SK-N-SH treated with all-trans-retinoic acid at 6 μM for 48 hours (cell line): ENCODE results near the gene THUMPD2.

Source experiments
- ATAC-seq: fragments of 200-7000 bp; cut with Tn5 transposase; 3 replicates; pipeline ENCODE4 v1.9.1; 2020; ENCODE audit warnings: mild to moderate bottlenecking, moderate library complexity
- BACH2 ChIP-seq: fragments of 250-450 bp; sonication (Bioruptor Pico); IDR thresholded peaks from 2 replicates; pipeline ENCODE4 v1.9.0; 2021; ENCODE audit warnings: mild to moderate bottlenecking, borderline replicate concordance
- CSDC2 ChIP-seq: fragments of 250-450 bp; sonication (Bioruptor Pico); IDR thresholded peaks from 2 replicates; pipeline ENCODE4 v1.5.0; 2020; ENCODE audit warnings: mild to moderate bottlenecking, moderate library complexity
- ESRRG ChIP-seq: fragments of 250-450 bp; sonication (Bioruptor Pico); IDR thresholded peaks from 2 replicates; pipeline ENCODE4 v1.6.1; 2021; ENCODE audit warnings: mild to moderate bottlenecking
- GLIS3 ChIP-seq: fragments of 250-450 bp; sonication (Bioruptor Pico); IDR thresholded peaks from 2 replicates; pipeline ENCODE4 v1.5.0; 2020; ENCODE audit warnings: mild to moderate bottlenecking, moderate library complexity
- ISL1 ChIP-seq: fragments of 250-450 bp; sonication (Bioruptor Pico); IDR thresholded peaks from 2 replicates; pipeline ENCODE4 v2.1.2; 2022; ENCODE audit warnings: mild to moderate bottlenecking, moderate library complexity
- OSR1 ChIP-seq: fragments of 250-450 bp; sonication (Bioruptor Pico); IDR thresholded peaks from 2 replicates; pipeline ENCODE4 v1.8.0; 2022; ENCODE audit warnings: moderate library complexity, mild to moderate bottlenecking, inconsistent platforms
- PPARA ChIP-seq: fragments of 250-450 bp; sonication (Bioruptor Pico); IDR thresholded peaks from 2 replicates; pipeline ENCODE4 v1.5.0; 2020; ENCODE audit warnings: mild to moderate bottlenecking, borderline replicate concordance
- RARB ChIP-seq: fragments of 250-450 bp; sonication (Bioruptor Pico); IDR thresholded peaks from 2 replicates; pipeline ENCODE4 v1.8.0; 2021; ENCODE audit warnings: mild to moderate bottlenecking, moderate library complexity
- SNAI2 ChIP-seq: fragments of 250-450 bp; sonication (Bioruptor Pico); IDR thresholded peaks from 2 replicates; pipeline ENCODE4 v1.5.0; 2020; ENCODE audit warnings: mild to moderate bottlenecking, moderate library complexity
- TCF4 ChIP-seq: fragments of 250-450 bp; sonication (Bioruptor Pico); IDR thresholded peaks from 2 replicates; pipeline ENCODE4 v1.8.0; 2021; ENCODE audit warnings: mild to moderate bottlenecking, moderate library complexity, borderline replicate concordance
- TOX ChIP-seq: fragments of 250-450 bp; sonication (Bioruptor Pico); IDR thresholded peaks from 2 replicates; pipeline ENCODE4 v1.8.0; 2021; ENCODE audit warnings: mild to moderate bottlenecking, moderate library complexity, borderline replicate concordance
- ZC3H10 ChIP-seq: fragments of 250-450 bp; sonication (Bioruptor Pico); IDR thresholded peaks from 2 replicates; pipeline ENCODE4 v1.5.1; 2021; ENCODE audit warnings: mild to moderate bottlenecking, moderate library complexity
- ZFP3 ChIP-seq: fragments of 250-450 bp; sonication (Bioruptor Pico); IDR thresholded peaks from 2 replicates; pipeline ENCODE4 v1.5.0; 2020; ENCODE audit warnings: mild to moderate bottlenecking, moderate library complexity
- ZFP30 ChIP-seq: fragments of 450-650 bp; formaldehyde crosslinking; IDR thresholded peaks from 2 replicates; pipeline ENCODE4 v1.5.0; 2022; ENCODE audit warnings: mild to moderate bottlenecking, moderate library complexity
- ZNF565 ChIP-seq: fragments of 450-650 bp; formaldehyde crosslinking; conservative IDR thresholded peaks from 2 replicates; pipeline ENCODE4 v1.5.0; 2020; ENCODE audit warnings: low read depth, mild to moderate bottlenecking, moderate library complexity
- ZNF8 ChIP-seq: fragments of 450-650 bp; formaldehyde crosslinking; IDR thresholded peaks from 2 replicates; pipeline ENCODE4 v1.5.0; 2020; ENCODE audit warnings: mild to moderate bottlenecking, moderate library complexity
- TF ChIP-seq, protein P1 (sequence below): fragments of 250-450 bp; sonication (Bioruptor Pico); IDR thresholded peaks from 2 replicates; pipeline ENCODE4 v1.8.0; 2020; ENCODE audit warnings: mild to moderate bottlenecking, moderate library complexity, borderline replicate concordance
- TF ChIP-seq, protein P2 (sequence below): fragments of 250-450 bp; sonication (Bioruptor Pico); IDR thresholded peaks from 2 replicates; pipeline ENCODE4 v1.5.1; 2021; ENCODE audit warnings: mild to moderate bottlenecking, moderate library complexity
- TF ChIP-seq, protein P3 (sequence below): fragments of 250-450 bp; sonication (Bioruptor Pico); IDR thresholded peaks from 2 replicates; pipeline ENCODE4 v1.5.0; 2020; ENCODE audit warnings: mild to moderate bottlenecking, moderate library complexity
- TF ChIP-seq, protein P4 (sequence below): fragments of 250-450 bp; sonication (Bioruptor Pico); IDR thresholded peaks from 2 replicates; pipeline ENCODE4 v1.8.0; 2021; ENCODE audit warnings: low read depth, mild to moderate bottlenecking, moderate library complexity, borderline replicate concordance

THUMPD2 gene

DNA sequence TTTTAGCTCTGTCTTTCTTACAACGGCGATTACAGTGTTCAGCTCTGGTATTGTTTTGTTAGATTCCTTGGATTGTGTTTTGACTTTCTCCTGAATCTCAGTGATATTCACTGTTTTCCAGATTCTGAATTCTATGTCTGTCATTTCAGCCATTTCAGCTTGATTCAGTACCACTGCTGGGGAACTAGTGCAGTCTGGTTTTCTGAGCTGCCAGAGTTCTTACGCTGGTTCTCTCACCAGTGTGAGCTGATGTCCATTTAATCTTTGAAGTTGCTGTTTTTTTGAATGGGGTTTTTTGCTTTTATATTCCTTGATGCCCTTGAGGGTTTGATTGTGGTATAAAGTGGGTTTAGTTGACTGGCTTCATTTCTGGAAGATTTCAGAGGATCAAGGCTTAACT is 37.4 kb upstream of the THUMPD2 start:
- ATAC-seq: no peak
- TF ChIP-seq GLIS3 (CRISPR knock-in tag) (no peak), PPARA (CRISPR knock-in tag) (no peak), ZC3H10 (CRISPR knock-in tag) (no peak), TOX (CRISPR knock-in tag) (no peak), BACH2 (CRISPR knock-in tag) (no peak), CSDC2 (CRISPR knock-in tag) (no peak), RARB (CRISPR knock-in tag) (no peak)
- TF ChIP-seq, protein P1, sequence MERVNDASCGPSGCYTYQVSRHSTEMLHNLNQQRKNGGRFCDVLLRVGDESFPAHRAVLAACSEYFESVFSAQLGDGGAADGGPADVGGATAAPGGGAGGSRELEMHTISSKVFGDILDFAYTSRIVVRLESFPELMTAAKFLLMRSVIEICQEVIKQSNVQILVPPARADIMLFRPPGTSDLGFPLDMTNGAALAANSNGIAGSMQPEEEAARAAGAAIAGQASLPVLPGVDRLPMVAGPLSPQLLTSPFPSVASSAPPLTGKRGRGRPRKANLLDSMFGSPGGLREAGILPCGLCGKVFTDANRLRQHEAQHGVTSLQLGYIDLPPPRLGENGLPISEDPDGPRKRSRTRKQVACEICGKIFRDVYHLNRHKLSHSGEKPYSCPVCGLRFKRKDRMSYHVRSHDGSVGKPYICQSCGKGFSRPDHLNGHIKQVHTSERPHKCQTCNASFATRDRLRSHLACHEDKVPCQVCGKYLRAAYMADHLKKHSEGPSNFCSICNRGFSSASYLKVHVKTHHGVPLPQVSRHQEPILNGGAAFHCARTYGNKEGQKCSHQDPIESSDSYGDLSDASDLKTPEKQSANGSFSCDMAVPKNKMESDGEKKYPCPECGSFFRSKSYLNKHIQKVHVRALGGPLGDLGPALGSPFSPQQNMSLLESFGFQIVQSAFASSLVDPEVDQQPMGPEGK (CRISPR knock-in tag): no peak
- TF ChIP-seq, protein P2, sequence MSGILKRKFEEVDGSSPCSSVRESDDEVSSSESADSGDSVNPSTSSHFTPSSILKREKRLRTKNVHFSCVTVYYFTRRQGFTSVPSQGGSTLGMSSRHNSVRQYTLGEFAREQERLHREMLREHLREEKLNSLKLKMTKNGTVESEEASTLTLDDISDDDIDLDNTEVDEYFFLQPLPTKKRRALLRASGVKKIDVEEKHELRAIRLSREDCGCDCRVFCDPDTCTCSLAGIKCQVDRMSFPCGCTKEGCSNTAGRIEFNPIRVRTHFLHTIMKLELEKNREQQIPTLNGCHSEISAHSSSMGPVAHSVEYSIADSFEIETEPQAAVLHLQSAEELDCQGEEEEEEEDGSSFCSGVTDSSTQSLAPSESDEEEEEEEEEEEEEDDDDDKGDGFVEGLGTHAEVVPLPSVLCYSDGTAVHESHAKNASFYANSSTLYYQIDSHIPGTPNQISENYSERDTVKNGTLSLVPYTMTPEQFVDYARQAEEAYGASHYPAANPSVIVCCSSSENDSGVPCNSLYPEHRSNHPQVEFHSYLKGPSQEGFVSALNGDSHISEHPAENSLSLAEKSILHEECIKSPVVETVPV (CRISPR knock-in tag): no peak

DNA sequence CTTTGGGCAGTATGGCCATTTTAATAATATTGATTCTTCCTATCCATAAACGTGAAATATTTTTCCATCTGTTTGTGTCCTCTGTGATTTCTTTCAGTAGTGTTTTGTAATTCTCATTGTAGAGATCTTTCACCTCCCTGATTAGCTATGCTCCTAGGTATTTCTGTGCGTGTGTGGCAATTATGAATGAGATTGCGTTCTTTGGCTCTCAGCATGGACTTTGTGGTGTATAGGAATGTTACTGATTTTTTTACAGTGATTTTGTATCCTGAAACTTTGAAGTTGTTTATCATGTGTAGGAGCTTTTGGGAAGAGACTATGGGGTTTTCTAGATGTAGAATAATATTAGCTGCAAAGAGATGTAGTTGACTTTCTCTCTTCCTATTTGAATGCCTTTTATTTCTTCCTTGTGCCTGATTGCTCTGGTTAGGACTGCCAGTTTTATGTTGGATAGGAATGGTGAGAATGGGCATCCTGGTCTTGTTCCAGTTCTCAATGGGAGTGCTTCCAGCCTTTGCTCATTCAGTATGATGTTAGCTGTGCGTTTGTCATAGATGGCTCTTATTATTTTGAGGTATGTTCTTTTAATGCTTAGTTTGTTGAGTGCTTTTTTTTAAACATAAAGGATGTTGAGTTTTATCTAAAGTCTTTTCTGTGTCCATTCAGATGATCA is 27.0 kb upstream of the THUMPD2 start:
- ATAC-seq: no peak
- TF ChIP-seq CSDC2 (CRISPR knock-in tag) (no peak), GLIS3 (CRISPR knock-in tag) (no peak), ZNF8 (CRISPR knock-in tag) (no peak), BACH2 (CRISPR knock-in tag) (no peak), SNAI2 (CRISPR knock-in tag) (no peak), TCF4 (no peak), RARB (CRISPR knock-in tag) (no peak), ZC3H10 (CRISPR knock-in tag) (no peak), ZFP3 (no peak), PPARA (CRISPR knock-in tag) (no peak), ZFP30 (no peak), TOX (CRISPR knock-in tag) (no peak), ISL1 (CRISPR knock-in tag) (no peak), ZNF565 (CRISPR knock-in tag) (no peak), ESRRG (no peak), OSR1 (CRISPR knock-in tag) (no peak)
- TF ChIP-seq, protein P2 (CRISPR knock-in tag): no peak
- TF ChIP-seq, protein P3, sequence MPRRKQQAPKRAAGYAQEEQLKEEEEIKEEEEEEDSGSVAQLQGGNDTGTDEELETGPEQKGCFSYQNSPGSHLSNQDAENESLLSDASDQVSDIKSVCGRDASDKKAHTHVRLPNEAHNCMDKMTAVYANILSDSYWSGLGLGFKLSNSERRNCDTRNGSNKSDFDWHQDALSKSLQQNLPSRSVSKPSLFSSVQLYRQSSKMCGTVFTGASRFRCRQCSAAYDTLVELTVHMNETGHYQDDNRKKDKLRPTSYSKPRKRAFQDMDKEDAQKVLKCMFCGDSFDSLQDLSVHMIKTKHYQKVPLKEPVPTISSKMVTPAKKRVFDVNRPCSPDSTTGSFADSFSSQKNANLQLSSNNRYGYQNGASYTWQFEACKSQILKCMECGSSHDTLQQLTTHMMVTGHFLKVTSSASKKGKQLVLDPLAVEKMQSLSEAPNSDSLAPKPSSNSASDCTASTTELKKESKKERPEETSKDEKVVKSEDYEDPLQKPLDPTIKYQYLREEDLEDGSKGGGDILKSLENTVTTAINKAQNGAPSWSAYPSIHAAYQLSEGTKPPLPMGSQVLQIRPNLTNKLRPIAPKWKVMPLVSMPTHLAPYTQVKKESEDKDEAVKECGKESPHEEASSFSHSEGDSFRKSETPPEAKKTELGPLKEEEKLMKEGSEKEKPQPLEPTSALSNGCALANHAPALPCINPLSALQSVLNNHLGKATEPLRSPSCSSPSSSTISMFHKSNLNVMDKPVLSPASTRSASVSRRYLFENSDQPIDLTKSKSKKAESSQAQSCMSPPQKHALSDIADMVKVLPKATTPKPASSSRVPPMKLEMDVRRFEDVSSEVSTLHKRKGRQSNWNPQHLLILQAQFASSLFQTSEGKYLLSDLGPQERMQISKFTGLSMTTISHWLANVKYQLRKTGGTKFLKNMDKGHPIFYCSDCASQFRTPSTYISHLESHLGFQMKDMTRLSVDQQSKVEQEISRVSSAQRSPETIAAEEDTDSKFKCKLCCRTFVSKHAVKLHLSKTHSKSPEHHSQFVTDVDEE: no peak
- TF ChIP-seq, protein P4, sequence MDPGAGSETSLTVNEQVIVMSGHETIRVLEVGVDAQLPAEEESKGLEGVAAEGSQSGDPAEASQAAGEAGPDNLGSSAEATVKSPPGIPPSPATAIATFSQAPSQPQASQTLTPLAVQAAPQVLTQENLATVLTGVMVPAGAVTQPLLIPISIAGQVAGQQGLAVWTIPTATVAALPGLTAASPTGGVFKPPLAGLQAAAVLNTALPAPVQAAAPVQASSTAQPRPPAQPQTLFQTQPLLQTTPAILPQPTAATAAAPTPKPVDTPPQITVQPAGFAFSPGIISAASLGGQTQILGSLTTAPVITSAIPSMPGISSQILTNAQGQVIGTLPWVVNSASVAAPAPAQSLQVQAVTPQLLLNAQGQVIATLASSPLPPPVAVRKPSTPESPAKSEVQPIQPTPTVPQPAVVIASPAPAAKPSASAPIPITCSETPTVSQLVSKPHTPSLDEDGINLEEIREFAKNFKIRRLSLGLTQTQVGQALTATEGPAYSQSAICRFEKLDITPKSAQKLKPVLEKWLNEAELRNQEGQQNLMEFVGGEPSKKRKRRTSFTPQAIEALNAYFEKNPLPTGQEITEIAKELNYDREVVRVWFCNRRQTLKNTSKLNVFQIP (CRISPR knock-in tag): no peak
- TF ChIP-seq, protein P1 (CRISPR knock-in tag): no peak
